GM18517 (cell line): ENCODE measurements around the gene C9orf85.
"Not testable (repeated sequence)": the region's sequence is repeated elsewhere in the genome, so short reads cannot be mapped to it uniquely, and the experiment has no call there.

Source experiments
- ATAC-seq: cut with Tn5 transposase; IDR thresholded peaks from one replicate; pipeline ENCODE4 v1.9.1; 2021; ENCODE audit warnings: mild to moderate bottlenecking, moderate library complexity; ENCODE audit not compliant: unreplicated experiment

Gene C9orf85

GRCh38 chr9:71987471-71988371 lies 76.3 kb downstream of the C9orf85 start:
- ATAC-seq, result no peak

- no peak for ATAC-seq
Measured at GRCh38 chr9:71990466-71990865, 79.0 kb downstream of the C9orf85 start.

DNA sequence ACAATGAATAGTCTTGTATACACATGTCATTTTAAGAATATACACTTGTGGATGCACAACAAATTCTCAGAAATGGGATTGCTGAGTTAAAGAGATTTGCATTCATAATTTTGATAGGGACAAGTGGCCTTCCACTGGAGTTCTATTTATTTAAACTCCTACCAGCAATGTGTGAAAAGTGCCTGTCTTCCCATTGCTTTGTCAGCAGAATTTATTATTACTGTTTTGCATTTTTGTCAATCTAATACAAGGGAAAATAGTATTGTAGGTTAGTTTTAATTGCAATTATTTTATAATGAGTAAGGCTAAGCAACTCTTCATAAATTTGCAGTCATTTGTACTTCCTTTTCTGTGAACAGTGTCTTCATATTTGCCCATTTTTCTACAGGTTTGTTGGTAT lies 94.0 kb downstream of the C9orf85 start:
- ATAC-seq, result no peak

DNA sequence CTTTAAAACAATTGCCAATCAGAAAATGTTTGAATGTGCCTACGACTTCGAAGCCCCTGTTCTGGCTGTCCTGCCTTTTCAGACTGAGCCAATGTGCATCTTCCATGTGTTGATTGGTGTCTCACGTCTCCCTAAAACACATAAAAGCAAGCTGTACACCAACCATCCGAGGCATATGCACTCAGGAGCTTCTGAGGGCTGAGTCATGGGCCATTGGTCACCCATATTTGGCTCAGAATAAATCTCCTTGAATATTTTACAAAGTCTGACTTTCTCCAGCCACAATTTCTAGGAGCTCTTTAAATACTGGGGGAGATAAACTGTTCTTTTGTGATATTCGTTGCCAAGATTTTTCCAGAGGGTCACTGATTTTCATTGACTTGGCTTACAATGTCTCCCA lies 95.1 kb downstream of the C9orf85 start:
- no peak for ATAC-seq

DNA sequence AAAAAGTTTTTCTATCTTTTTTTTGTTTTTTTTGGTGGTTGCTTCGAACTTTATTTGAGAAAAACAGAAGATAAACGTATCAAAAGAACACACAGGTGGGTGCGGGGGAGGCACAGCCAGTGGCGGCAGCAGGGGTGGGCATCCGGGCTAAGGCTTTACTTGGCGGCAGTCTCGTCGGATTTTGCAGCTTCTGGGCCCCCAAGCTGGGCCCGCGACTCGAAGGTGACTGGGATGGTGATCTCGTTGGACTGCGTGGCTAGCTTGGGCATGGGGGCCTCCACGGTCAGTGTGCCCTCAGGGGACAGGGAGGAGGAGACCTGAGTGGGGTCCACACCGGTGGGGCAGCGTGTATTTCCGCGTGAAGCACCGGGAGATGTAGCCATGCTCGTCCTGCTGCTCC lies 96.3 kb downstream of the C9orf85 start:
- not testable (repeated sequence) for ATAC-seq

- no peak for ATAC-seq
Measured at GRCh38 chr9:72012646-72013045, 101.2 kb downstream of the C9orf85 start.

DNA sequence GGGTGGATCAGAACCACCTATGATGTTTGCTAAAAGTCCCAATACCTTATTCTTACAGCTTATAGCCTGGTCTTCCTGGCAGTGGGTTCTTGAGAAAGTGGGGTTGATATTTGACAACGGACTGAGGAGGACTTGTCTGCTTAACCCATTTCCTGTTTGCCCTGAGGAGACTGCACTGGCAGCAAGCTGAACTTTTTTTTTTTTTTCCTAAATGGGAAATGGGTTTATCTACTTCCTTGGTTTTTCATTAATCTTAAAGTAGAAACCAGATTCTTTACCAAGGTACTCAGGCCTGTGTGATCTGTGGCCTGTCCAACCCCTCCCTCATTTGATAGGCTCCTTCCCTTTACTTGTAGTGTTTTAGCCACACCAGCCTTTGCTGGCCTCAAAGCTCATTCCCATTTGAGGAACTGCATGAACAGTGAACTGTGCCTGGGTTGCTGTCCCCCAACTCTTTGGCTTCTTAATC lies 101.9 kb downstream of the C9orf85 start:
- ATAC-seq, result no peak

DNA sequence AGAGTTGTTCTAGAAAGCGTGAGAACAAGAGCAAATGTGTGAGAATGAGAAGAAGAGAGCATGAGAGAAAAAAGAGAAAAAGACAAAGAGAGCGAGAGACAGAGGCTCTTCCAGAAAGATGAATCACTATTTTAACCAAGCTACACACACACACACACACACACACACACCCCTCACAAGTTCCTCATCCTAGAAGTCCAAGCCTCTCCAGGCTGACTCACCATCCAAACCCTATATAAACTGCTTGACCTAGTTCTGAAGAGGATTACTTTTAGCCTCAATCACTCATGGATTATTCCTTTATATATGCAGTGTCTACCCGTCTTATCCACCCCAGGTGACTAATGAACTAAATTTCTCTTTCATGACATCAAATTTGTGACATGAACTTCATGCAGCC lies 111.4 kb downstream of the C9orf85 start:
- no peak for ATAC-seq
